Measurements from ENCODE around the gene NBAS.

GRCh38 chr2:15145046-15145817, 415.9 kb downstream of the NBAS start:
- no peak for TF ChIP-seq CTCF (IDR thresholded peaks at IDR 0.05; ENCODE audit: insufficient read depth, low read depth, low read length)
- no peak for TF ChIP-seq EZH2 (IDR thresholded peaks at IDR 0.05; ENCODE audit: insufficient read depth, low read length)

Measured in astrocyte (in vitro differentiated cells and primary cell).